ENCODE measurements around the gene ACER2.
A peak's percentile ranks its signal among the peaks of the same experiment; 100 is the strongest.

Gene ACER2

GRCh38 chr9:19451240-19452087 lies 42.7 kb downstream of the ACER2 start:
- Histone ChIP-seq H3K4me3 (ENCODE audit: low read depth, low read length) (no peak overlapping the region), H3K9me3 (no peaks in the 10 kb centered on the region), H3K36me3 (no peaks in the 10 kb centered on the region), H3K4me1 (no peaks in the 10 kb centered on the region), H3K27me3 (no peaks in the 10 kb centered on the region)
- no peak for DNase-seq
- TF ChIP-seq CTCF (IDR thresholded peaks at IDR 0.05; ENCODE audit: low read depth, low read length) = no peak

- no peaks in the 10 kb centered on the region for H3K4me1 ChIP-seq
Measured at GRCh38 chr9:19456426-19456825, 47.6 kb downstream of the ACER2 start.

GRCh38 chr9:19456996-19457692 lies 48.3 kb downstream of the ACER2 start:
- H3K4me3 ChIP-seq (ENCODE audit: low read depth, low read length) = peak overlapping the region; percentile 42
- no peaks in the 10 kb centered on the region for H3K27me3 ChIP-seq
- DNase-seq = peak; percentile 60
- no peaks in the 10 kb centered on the region for H3K36me3 ChIP-seq
- no peaks in the 10 kb centered on the region for H3K4me1 ChIP-seq
- TF ChIP-seq CTCF (IDR thresholded peaks at IDR 0.05; ENCODE audit: low read depth, low read length) = peak; percentile 98
- H3K9me3 ChIP-seq = no peaks in the 10 kb centered on the region

More at GRCh38 chr9:19456426-19456825, 47.6 kb downstream of the ACER2 start:
- H3K27me3 ChIP-seq = no peaks in the 10 kb centered on the region
- TF ChIP-seq CTCF (IDR thresholded peaks at IDR 0.05; ENCODE audit: low read depth, low read length) = no peak
- no peaks in the 10 kb centered on the region for H3K9me3 ChIP-seq
- no peak for DNase-seq
- no peak overlapping the region for H3K4me3 ChIP-seq (ENCODE audit: low read depth, low read length)
- H3K36me3 ChIP-seq = no peaks in the 10 kb centered on the region

- DNase-seq = no peak
- H3K27me3 ChIP-seq = no peaks in the 10 kb centered on the region
- peak overlapping the region; percentile 42 for H3K4me3 ChIP-seq (ENCODE audit: low read depth, low read length)
- H3K4me1 ChIP-seq = no peaks in the 10 kb centered on the region
- H3K36me3 ChIP-seq = no peaks in the 10 kb centered on the region
- no peak for TF ChIP-seq CTCF (IDR thresholded peaks at IDR 0.05; ENCODE audit: low read depth, low read length)
- no peaks in the 10 kb centered on the region for H3K9me3 ChIP-seq
Measured at GRCh38 chr9:19457693-19458009, 48.8 kb downstream of the ACER2 start.

- no peak for TF ChIP-seq CTCF (IDR thresholded peaks at IDR 0.05; ENCODE audit: low read depth, low read length)
- no peak for DNase-seq
Measured at GRCh38 chr9:19460243-19460642, 51.4 kb downstream of the ACER2 start.

GRCh38 chr9:19461135-19461534 lies 52.3 kb downstream of the ACER2 start:
- DNase-seq = no peak
- no peak overlapping the region for H3K4me3 ChIP-seq (ENCODE audit: low read depth, low read length)
- H3K36me3 ChIP-seq = no peaks in the 10 kb centered on the region
- H3K27me3 ChIP-seq = no peaks in the 10 kb centered on the region
- no peak for TF ChIP-seq CTCF (IDR thresholded peaks at IDR 0.05; ENCODE audit: low read depth, low read length)
- no peaks in the 10 kb centered on the region for H3K9me3 ChIP-seq
- no peaks in the 10 kb centered on the region for H3K4me1 ChIP-seq

More at GRCh38 chr9:19460243-19460642, 51.4 kb downstream of the ACER2 start:
- Histone ChIP-seq H3K27me3 (no peaks in the 10 kb centered on the region), H3K4me3 (ENCODE audit: low read depth, low read length) (no peak overlapping the region), H3K9me3 (no peaks in the 10 kb centered on the region), H3K4me1 (no peaks in the 10 kb centered on the region), H3K36me3 (no peaks in the 10 kb centered on the region)
